ENCODE measurements around the gene ATP8A2. TPM values are rescaled to one million over a fixed set of nuclear protein-coding genes. Genes with fewer than 3 reads are reported as not detected.

The ATP8A2 gene
- total and polyA plus RNA-seq, 4 donors, result 0.01 to 0.08 (median 0.05) TPM; not detected in 1

DNA sequence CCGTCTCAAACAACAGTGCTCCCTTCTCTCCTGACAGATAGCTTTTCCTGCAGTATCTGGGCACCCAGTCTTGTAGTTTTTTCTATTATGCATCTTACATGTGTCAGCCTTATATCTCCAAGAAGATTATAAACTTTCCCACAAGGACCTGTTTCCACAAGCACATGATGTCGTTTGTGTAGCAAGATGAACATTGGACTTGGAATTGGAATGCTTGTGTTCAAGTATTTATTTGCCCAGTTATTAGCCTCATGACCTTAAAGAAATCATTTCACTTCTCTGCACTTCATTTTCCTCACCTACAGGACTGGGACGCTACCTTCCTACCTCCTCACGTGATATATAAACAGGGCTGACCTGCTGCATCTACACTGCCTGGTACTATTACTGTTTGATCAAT, 658.6 kb downstream of the ATP8A2 start:
- no peaks in the 10 kb centered on the region for H3K4me1 ChIP-seq (ENCODE audit: control insufficient read depth in 4 of 4, insufficient read depth in 4 of 4, low read length in 3 of 4)
- no peak for DNase-seq (ENCODE audit: low spot score)
- no peak for TF ChIP-seq TAF1 (conservative IDR thresholded peaks at IDR 0.05)
- TF ChIP-seq ZBTB33 (IDR thresholded peaks at IDR 0.05), result no peak
- H3K9me3 ChIP-seq (ENCODE audit: control insufficient read depth in 4 of 4, low read length in 3 of 4), result peaks cover 0 to 3% (median 0%) of the 10 kb centered on the region in 4 donors
- H3K9ac ChIP-seq (ENCODE audit: low read depth in 1 of 2, low read length in 2 of 2), result no peak overlapping the region
- no peaks in the 10 kb centered on the region for H3K36me3 ChIP-seq (ENCODE audit: control insufficient read depth in 4 of 4, insufficient read depth in 3 of 4, low read depth in 1 of 4, low read length in 3 of 4)
- H3K4me3 ChIP-seq (ENCODE audit: low read depth in 1 of 3, low read length in 3 of 3), result no peak overlapping the region
- 66% methylated on average over 4 of the region's 4 CpGs for WGBS
- H3K27me3 ChIP-seq (ENCODE audit: control insufficient read depth in 4 of 4, insufficient read depth in 4 of 4, low read length in 3 of 4), result peaks cover 0 to 2% (median 0%) of the 10 kb centered on the region in 4 donors
- H3K27ac ChIP-seq (ENCODE audit: low read depth in 1 of 2, low read length in 2 of 2), result no peak overlapping the region

DNA sequence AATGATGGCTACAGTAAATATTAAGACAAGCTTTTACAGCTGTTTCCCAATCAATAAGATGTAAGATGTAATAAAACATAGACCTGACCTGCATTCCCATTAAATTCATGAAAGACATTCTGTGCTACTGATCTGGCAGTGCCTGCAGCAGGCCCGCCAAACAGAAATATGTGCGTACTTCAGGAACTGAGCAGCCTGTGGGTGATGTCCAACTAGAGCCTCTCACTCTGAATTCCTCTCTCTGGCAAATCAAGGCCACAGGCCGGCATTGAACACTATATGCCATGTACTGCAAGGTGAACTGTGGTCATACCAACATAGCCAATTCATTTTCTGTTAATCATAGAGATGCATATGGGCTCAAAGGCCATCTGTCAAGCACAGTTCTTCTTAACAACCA, 662.2 kb downstream of the ATP8A2 start:
- no peaks in the 10 kb centered on the region for H3K36me3 ChIP-seq (ENCODE audit: control insufficient read depth in 4 of 4, insufficient read depth in 3 of 4, low read depth in 1 of 4, low read length in 3 of 4)
- H3K27ac ChIP-seq (ENCODE audit: low read depth in 1 of 2, low read length in 2 of 2), result no peak overlapping the region
- H3K4me3 ChIP-seq (ENCODE audit: low read depth in 1 of 3, low read length in 3 of 3), result no peak overlapping the region
- 88% methylated on average over 3 of the region's 3 CpGs for WGBS
- no peak for TF ChIP-seq HNF4A (conservative IDR thresholded peaks at IDR 0.05)
- no peak for TF ChIP-seq YY1 (IDR thresholded peaks at IDR 0.05)
- TF ChIP-seq ZBTB33 (IDR thresholded peaks at IDR 0.05), result no peak
- TF ChIP-seq, protein P1, sequence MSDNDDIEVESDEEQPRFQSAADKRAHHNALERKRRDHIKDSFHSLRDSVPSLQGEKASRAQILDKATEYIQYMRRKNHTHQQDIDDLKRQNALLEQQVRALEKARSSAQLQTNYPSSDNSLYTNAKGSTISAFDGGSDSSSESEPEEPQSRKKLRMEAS (IDR thresholded peaks at IDR 0.05), result no peak
- TF ChIP-seq, protein P2, sequence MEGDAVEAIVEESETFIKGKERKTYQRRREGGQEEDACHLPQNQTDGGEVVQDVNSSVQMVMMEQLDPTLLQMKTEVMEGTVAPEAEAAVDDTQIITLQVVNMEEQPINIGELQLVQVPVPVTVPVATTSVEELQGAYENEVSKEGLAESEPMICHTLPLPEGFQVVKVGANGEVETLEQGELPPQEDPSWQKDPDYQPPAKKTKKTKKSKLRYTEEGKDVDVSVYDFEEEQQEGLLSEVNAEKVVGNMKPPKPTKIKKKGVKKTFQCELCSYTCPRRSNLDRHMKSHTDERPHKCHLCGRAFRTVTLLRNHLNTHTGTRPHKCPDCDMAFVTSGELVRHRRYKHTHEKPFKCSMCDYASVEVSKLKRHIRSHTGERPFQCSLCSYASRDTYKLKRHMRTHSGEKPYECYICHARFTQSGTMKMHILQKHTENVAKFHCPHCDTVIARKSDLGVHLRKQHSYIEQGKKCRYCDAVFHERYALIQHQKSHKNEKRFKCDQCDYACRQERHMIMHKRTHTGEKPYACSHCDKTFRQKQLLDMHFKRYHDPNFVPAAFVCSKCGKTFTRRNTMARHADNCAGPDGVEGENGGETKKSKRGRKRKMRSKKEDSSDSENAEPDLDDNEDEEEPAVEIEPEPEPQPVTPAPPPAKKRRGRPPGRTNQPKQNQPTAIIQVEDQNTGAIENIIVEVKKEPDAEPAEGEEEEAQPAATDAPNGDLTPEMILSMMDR (IDR thresholded peaks at IDR 0.05; ENCODE audit: low read depth, low read length, missing input control), result no peak
- TF ChIP-seq, protein P3, sequence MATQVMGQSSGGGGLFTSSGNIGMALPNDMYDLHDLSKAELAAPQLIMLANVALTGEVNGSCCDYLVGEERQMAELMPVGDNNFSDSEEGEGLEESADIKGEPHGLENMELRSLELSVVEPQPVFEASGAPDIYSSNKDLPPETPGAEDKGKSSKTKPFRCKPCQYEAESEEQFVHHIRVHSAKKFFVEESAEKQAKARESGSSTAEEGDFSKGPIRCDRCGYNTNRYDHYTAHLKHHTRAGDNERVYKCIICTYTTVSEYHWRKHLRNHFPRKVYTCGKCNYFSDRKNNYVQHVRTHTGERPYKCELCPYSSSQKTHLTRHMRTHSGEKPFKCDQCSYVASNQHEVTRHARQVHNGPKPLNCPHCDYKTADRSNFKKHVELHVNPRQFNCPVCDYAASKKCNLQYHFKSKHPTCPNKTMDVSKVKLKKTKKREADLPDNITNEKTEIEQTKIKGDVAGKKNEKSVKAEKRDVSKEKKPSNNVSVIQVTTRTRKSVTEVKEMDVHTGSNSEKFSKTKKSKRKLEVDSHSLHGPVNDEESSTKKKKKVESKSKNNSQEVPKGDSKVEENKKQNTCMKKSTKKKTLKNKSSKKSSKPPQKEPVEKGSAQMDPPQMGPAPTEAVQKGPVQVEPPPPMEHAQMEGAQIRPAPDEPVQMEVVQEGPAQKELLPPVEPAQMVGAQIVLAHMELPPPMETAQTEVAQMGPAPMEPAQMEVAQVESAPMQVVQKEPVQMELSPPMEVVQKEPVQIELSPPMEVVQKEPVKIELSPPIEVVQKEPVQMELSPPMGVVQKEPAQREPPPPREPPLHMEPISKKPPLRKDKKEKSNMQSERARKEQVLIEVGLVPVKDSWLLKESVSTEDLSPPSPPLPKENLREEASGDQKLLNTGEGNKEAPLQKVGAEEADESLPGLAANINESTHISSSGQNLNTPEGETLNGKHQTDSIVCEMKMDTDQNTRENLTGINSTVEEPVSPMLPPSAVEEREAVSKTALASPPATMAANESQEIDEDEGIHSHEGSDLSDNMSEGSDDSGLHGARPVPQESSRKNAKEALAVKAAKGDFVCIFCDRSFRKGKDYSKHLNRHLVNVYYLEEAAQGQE (IDR thresholded peaks at IDR 0.05), result no peak
- TF ChIP-seq EGR1 (IDR thresholded peaks at IDR 0.05; ENCODE audit: low read depth in 2 of 2), result no peak
- no peak for TF ChIP-seq RAD21 (IDR thresholded peaks at IDR 0.05)
- no peak for TF ChIP-seq FOXA1 (IDR thresholded peaks at IDR 0.05)
- DNase-seq (ENCODE audit: low spot score), result no peak
- no peaks in the 10 kb centered on the region for H3K4me1 ChIP-seq (ENCODE audit: control insufficient read depth in 4 of 4, insufficient read depth in 4 of 4, low read length in 3 of 4)
- H3K9ac ChIP-seq (ENCODE audit: low read depth in 1 of 2, low read length in 2 of 2), result no peak overlapping the region
- H3K27me3 ChIP-seq (ENCODE audit: control insufficient read depth in 4 of 4, insufficient read depth in 4 of 4, low read length in 3 of 4), result peaks cover 0 to 2% (median 0%) of the 10 kb centered on the region in 4 donors
- H3K9me3 ChIP-seq (ENCODE audit: control insufficient read depth in 4 of 4, low read length in 3 of 4), result peaks cover 0 to 3% (median 0%) of the 10 kb centered on the region in 4 donors

All from liver (tissue), 9 donors.